Cardiac fibroblast (primary cell): Measurements from ENCODE around the gene PFDN5.
A peak's percentile ranks its signal among the peaks of the same experiment; 100 is the strongest.

Experiments used
- DNase-seq, 2 donors: peaks; one replicate each; pipeline versions ENCODE4 v3.0.0 to v3.0.0-alpha.2; 2010; ENCODE audit warnings: low read depth in 2 of 2
- H3K4me3 ChIP-seq, 2 donors: replicated peaks in 1 of 2; 1 replicate in 1 of 2; 2 replicates in 1 of 2; pipeline ENCODE4 v1.5.1; 2011; ENCODE audit warnings: low read depth in 2 of 2, low read length in 2 of 2, mild to moderate bottlenecking in 2 of 2, moderate library complexity in 1 of 2
- CTCF ChIP-seq: IDR thresholded peaks from one replicate; pipeline ENCODE4 v1.5.1; 2011; ENCODE audit warnings: low read depth, mild to moderate bottlenecking, low read length, inconsistent platforms

PFDN5 gene

GRCh38 chr12:53295070-53295890 is at the start of gene PFDN5:
PFDN5 (plus strand) TSS chr12:53295542; CDS start chr12:53295568, 26 bp downstream.
- peak; percentile 95 for DNase-seq
- peak; percentile 39 for TF ChIP-seq CTCF

GRCh38 chr12:53251477-53252348 is 43.6 kb upstream of the PFDN5 start:
- TF ChIP-seq CTCF: peak; percentile 31
- H3K4me3 ChIP-seq: peak overlapping the region; percentile 82 to 91
- DNase-seq: peak; percentile 60 to 76

More at GRCh38 chr12:53295070-53295890, at the start of gene PFDN5:
- peak within 1 kb of the TSS; percentile 91 to 98 for H3K4me3 ChIP-seq

- no peak for TF ChIP-seq CTCF
- H3K4me3 ChIP-seq: peak overlapping the region; percentile 82 to 91
- no peak for DNase-seq
Measured at GRCh38 chr12:53252349-53252916, 42.9 kb upstream of the PFDN5 start.

- no peak for DNase-seq
- H3K4me3 ChIP-seq: peak overlapping the region in 1 of 2 donors; percentile 91
- TF ChIP-seq CTCF: no peak
Measured at GRCh38 chr12:53253298-53253697, 42.0 kb upstream of the PFDN5 start.

GRCh38 chr12:53254816-53255545 is 40.4 kb upstream of the PFDN5 start:
- no peak for TF ChIP-seq CTCF
- H3K4me3 ChIP-seq: no peak overlapping the region
- no peak for DNase-seq

GRCh38 chr12:53255996-53256395 is 39.3 kb upstream of the PFDN5 start:
- DNase-seq: no peak
- no peak overlapping the region for H3K4me3 ChIP-seq
- no peak for TF ChIP-seq CTCF
